Liver (tissue), 9 donors: Measurements from ENCODE around the gene SLC5A2. TPM values are rescaled to one million over a fixed set of nuclear protein-coding genes. Genes with fewer than 3 reads are reported as not detected.
"Not testable (repeated sequence)": the region's sequence is repeated elsewhere in the genome, so short reads cannot be mapped to it uniquely, and the experiment has no call there.

Source experiments
- DNase-seq: peaks from one replicate; pipeline ENCODE4 v3.0.0-alpha.2; 2017; ENCODE audit warnings: low spot score
- H3K27ac ChIP-seq, 2 donors: one replicate each; pipeline ENCODE4 v1.7.0; 2013; ENCODE audit warnings: inconsistent platforms in 2 of 2, low read length in 2 of 2, control low read depth in 1 of 2, low read depth in 1 of 2, mild to moderate bottlenecking in 1 of 2
- H3K27me3 ChIP-seq, 4 donors: one replicate each; pipeline versions ENCODE4 v1.6.1 to v1.7.0; 2013; ENCODE audit warnings: low read length in 3 of 4, inconsistent platforms in 1 of 4, mild to moderate bottlenecking in 1 of 4, moderate library complexity in 1 of 4; ENCODE audit not compliant: control insufficient read depth in 4 of 4, insufficient read depth in 4 of 4
- H3K36me3 ChIP-seq, 4 donors: one replicate each; pipeline versions ENCODE4 v1.6.1 to v1.7.0; 2013; ENCODE audit warnings: low read length in 3 of 4, mild to moderate bottlenecking in 3 of 4, low read depth in 1 of 4, moderate library complexity in 1 of 4; ENCODE audit not compliant: control insufficient read depth in 4 of 4, insufficient read depth in 3 of 4
- H3K4me1 ChIP-seq, 4 donors: one replicate each; pipeline versions ENCODE4 v1.6.1 to v1.7.0; 2013; ENCODE audit warnings: low read length in 3 of 4, mild to moderate bottlenecking in 3 of 4, moderate library complexity in 1 of 4; ENCODE audit not compliant: control insufficient read depth in 4 of 4, insufficient read depth in 4 of 4
- H3K4me3 ChIP-seq, 3 donors: one replicate each; pipeline versions ENCODE4 v1.6.1 to v1.7.0; 2013; ENCODE audit warnings: low read length in 3 of 3, control low read depth in 1 of 3, low read depth in 1 of 3, mild to moderate bottlenecking in 1 of 3
- H3K9ac ChIP-seq, 2 donors: one replicate each; pipeline ENCODE4 v1.7.0; 2013; ENCODE audit warnings: low read length in 2 of 2, mild to moderate bottlenecking in 2 of 2, moderate library complexity in 2 of 2, control low read depth in 1 of 2, low read depth in 1 of 2
- H3K9me3 ChIP-seq, 4 donors: one replicate each; pipeline versions ENCODE4 v1.6.1 to v1.7.0; 2013; ENCODE audit warnings: low read length in 3 of 4; ENCODE audit not compliant: control insufficient read depth in 4 of 4
- FOXA1 ChIP-seq: IDR thresholded peaks from 2 replicates; pipeline ENCODE4 v1.6.1; 2016; ENCODE audit warnings: antibody characterized with exemption
- GABPA ChIP-seq, 2 donors: IDR thresholded peaks in 1 of 2; conservative IDR thresholded peaks in 1 of 2; 2 replicates each; pipeline ENCODE4 v1.6.1; 2016; ENCODE audit warnings: antibody characterized with exemption in 2 of 2, mild to moderate bottlenecking in 1 of 2, moderate library complexity in 1 of 2
- HNF4A ChIP-seq, 2 donors: conservative IDR thresholded peaks; 2 replicates each; pipeline ENCODE4 v1.6.1; 2016; ENCODE audit warnings: antibody characterized with exemption in 2 of 2, mild to moderate bottlenecking in 2 of 2
- HNF4G ChIP-seq: IDR thresholded peaks from 2 replicates; pipeline ENCODE4 v1.6.1; 2016; ENCODE audit warnings: antibody characterized with exemption
- JUND ChIP-seq, 2 donors: IDR thresholded peaks; 2 replicates each; pipeline ENCODE4 v1.6.1; 2016; ENCODE audit warnings: antibody characterized with exemption in 2 of 2
- RAD21 ChIP-seq, 2 donors: IDR thresholded peaks; 2 replicates each; pipeline ENCODE4 v1.6.1; 2016; ENCODE audit warnings: antibody characterized with exemption in 2 of 2, mild to moderate bottlenecking in 2 of 2
- RXRA ChIP-seq, 2 donors: IDR thresholded peaks; 2 replicates each; pipeline ENCODE4 v1.6.1; 2017 to 2018; ENCODE audit warnings: antibody characterized with exemption in 2 of 2, mild to moderate bottlenecking in 1 of 2
- SP1 ChIP-seq: IDR thresholded peaks from 2 replicates; pipeline ENCODE4 v1.6.1; 2018; ENCODE audit warnings: antibody characterized with exemption, mild to moderate bottlenecking
- TAF1 ChIP-seq: conservative IDR thresholded peaks from 2 replicates; pipeline ENCODE4 v1.6.1; 2016; ENCODE audit warnings: antibody characterized with exemption, mild to moderate bottlenecking
- YY1 ChIP-seq: IDR thresholded peaks from 2 replicates; pipeline ENCODE4 v1.6.1; 2016; ENCODE audit warnings: antibody characterized with exemption, mild to moderate bottlenecking
- WGBS: extraction: QIAGEN DNeasy Blood & Tissue Kit; methylation state at CpG from one replicate; pipeline ENCODE4 v1.1.7; 2013; 5-methylcytosine and 5-hydroxymethylcytosine counted together
- polyA plus RNA-seq, 2 donors: library from polyadenylated mRNA; stranded (reverse) in 1 of 2; unstranded in 1 of 2; fragments of 200-250 nt in 1 of 2; fragments of >200 nt in 1 of 2; fragmentation: Nextera tagmentation in 1 of 2; extraction: Ambion mirVana in 1 of 2; gene quantifications; one replicate each; pipeline versions ENCODE4 v1.2.1 to v1.2.3, GENCODE V29; 2013 to 2015
- total RNA-seq, 2 donors: library from RNA; depleted of rRNA; stranded (reverse); fragments of >200 nt; gene quantifications; one replicate each; pipeline ENCODE4 v1.2.3, GENCODE V29; 2014
- TF ChIP-seq, protein P1 (sequence below): IDR thresholded peaks from 2 replicates; pipeline ENCODE4 v1.6.1; 2016; ENCODE audit warnings: antibody characterized with exemption
- TF ChIP-seq, protein P2 (sequence below): IDR thresholded peaks from 2 replicates; pipeline ENCODE4 v1.6.1; 2016; ENCODE audit warnings: antibody characterized with exemption
- TF ChIP-seq, protein P3 (sequence below): IDR thresholded peaks from 2 replicates; pipeline ENCODE4 v1.6.1; 2016; ENCODE audit warnings: antibody characterized with exemption, mild to moderate bottlenecking
- TF ChIP-seq, protein P4 (sequence below): IDR thresholded peaks from 2 replicates; pipeline ENCODE4 v1.6.1; 2016; ENCODE audit warnings: antibody characterized with exemption
- donor health status: healthy.
- donor health status: healthy.
- donor health status: healthy.
- donor health status: healthy.
- donor health status: healthy.

The SLC5A2 gene
- total and polyA plus RNA-seq, 4 donors, result 0.14 to 8.1 (median 0.93) TPM; not detected in 1

DNA sequence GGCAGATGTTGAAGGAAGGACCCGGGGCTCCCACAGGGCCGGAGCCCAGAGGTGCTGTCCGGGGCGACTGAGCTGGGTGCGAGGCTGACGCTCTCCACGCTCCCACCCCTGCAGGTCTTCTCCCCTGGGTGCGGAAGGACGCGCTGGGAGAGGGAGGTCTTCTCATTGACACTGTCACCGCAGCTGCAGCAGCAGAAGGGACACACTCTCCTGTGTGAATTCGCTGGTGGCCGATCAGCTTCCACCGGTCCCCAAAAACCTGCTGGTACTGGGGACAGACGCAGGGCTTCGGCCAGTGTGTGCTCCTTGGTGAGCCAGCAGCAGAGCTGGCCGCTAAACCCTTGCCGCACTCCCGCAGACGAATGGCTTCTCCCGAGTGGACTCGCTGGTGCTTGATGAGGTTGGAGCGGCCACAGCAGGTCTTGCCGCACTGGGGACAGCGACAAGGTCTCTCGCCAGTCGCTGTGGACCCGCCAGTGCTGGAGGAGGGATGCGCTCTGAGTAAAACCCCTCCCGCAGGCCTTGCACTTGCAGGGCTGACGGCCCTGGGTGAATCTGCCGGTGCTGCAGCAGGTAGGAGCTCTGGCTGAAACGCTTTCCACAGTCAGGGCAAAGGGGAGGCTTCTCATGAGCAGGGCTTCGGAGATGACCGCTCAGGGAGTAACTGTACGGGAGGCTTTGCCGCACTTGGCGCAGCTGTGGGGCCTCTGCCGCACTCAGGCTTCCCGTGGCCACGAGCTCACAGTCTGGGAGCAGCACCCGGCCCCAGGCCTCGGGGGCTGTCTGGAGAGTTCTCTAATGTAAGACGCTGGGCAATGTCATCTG, 46.5 kb upstream of the SLC5A2 start:
- no peak for TF ChIP-seq TAF1
- no peak for TF ChIP-seq RAD21 (IDR thresholded peaks at IDR 0.05)
- TF ChIP-seq JUND (IDR thresholded peaks at IDR 0.05), result no peak
- no peak for TF ChIP-seq RXRA (IDR thresholded peaks at IDR 0.05)
- Histone ChIP-seq H3K9ac (no peak overlapping the region), H3K4me1 (no peaks in the 10 kb centered on the region), H3K4me3 (no peak overlapping the region), H3K36me3 (no peaks in the 10 kb centered on the region), H3K27ac (no peak overlapping the region), H3K9me3 (no peaks in the 10 kb centered on the region), H3K27me3 (no peaks in the 10 kb centered on the region)
- WGBS, result 96% methylated on average over 44 of the region's 44 CpGs
- no peak for DNase-seq

DNA sequence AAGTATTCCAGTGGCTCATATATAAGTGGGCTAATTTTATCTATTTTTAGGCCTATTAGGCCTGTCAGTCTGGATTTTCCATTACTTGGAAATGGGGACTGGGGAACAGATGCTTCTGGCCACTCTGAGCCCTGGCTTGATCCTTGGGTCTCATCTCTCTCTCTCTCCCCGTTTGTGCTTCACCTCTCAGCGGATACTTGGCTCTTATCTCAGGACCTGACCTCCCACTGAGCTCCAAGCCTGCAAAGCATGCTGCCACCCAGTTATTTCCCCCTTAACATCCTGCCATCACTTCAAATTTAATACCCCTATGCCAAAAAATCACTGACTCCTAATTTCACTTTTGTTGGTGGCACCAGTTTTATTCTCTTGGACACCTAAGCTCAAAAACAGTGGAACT, 44.5 kb upstream of the SLC5A2 start:
- Histone ChIP-seq H3K27ac (no peak overlapping the region), H3K9me3 (no peaks in the 10 kb centered on the region), H3K4me3 (no peak overlapping the region), H3K36me3 (no peaks in the 10 kb centered on the region), H3K4me1 (peaks cover 0 to 9% (median 3%) of the 10 kb centered on the region in 4 donors), H3K9ac (no peak overlapping the region), H3K27me3 (no peaks in the 10 kb centered on the region)
- TF ChIP-seq RXRA (IDR thresholded peaks at IDR 0.05) (no peak), HNF4G (no peak)
- TF ChIP-seq, protein P1, sequence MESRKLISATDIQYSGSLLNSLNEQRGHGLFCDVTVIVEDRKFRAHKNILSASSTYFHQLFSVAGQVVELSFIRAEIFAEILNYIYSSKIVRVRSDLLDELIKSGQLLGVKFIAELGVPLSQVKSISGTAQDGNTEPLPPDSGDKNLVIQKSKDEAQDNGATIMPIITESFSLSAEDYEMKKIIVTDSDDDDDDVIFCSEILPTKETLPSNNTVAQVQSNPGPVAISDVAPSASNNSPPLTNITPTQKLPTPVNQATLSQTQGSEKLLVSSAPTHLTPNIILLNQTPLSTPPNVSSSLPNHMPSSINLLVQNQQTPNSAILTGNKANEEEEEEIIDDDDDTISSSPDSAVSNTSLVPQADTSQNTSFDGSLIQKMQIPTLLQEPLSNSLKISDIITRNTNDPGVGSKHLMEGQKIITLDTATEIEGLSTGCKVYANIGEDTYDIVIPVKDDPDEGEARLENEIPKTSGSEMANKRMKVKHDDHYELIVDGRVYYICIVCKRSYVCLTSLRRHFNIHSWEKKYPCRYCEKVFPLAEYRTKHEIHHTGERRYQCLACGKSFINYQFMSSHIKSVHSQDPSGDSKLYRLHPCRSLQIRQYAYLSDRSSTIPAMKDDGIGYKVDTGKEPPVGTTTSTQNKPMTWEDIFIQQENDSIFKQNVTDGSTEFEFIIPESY, result no peak
- WGBS, result 82% methylated on average over 2 of the region's 2 CpGs
- no peak for DNase-seq

DNA sequence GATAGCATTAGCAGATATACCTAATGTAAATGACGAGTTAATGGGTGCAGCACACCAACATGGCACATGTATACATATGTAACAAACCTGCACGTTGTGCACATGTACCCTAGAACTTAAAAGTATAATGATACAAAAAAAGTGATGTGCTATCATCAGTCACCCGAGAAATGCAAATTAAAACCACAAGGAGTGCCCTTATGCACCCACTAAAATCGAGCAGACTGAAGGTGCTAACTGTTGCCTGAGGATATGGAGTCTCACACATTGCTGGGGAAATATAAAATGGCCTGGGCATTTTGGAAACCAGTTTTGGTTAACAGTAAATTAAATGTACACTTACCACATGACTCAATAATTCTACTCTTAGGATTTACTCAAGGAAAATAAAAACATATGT, 43.9 kb upstream of the SLC5A2 start:
- H3K4me3 ChIP-seq, H3K36me3 ChIP-seq, H3K9me3 ChIP-seq, H3K9ac ChIP-seq, H3K27me3 ChIP-seq, DNase-seq, H3K4me1 ChIP-seq, H3K27ac ChIP-seq: not testable (repeated sequence)
- WGBS, result 69% methylated on average over 4 of the region's 4 CpGs

DNA sequence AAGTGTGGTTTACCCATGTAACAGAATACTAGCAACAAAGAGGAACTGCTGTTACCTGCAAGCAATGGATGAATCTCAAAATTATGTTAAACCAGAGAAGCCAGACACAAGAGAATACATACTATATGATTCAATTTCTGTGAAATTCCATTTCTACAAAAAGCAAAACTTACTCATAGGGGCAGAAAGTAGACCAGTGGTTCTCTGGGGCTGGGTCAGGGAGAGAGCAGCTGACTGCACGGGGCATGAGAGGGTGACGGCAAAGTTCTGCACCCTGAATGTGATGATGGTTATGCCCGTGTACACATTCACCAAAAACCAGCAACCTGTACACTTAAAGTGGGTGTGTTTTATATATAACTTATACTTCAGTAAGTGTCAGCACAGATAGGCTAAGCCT, 43.4 kb upstream of the SLC5A2 start:
- 90% methylated on average over 3 of the region's 3 CpGs for WGBS
- TF ChIP-seq GABPA (IDR thresholded peaks at IDR 0.05 in 1 of 2, conservative IDR thresholded peaks at IDR 0.05 in 1 of 2) (no peak), RXRA (IDR thresholded peaks at IDR 0.05) (no peak), JUND (IDR thresholded peaks at IDR 0.05) (no peak), RAD21 (IDR thresholded peaks at IDR 0.05) (no peak), SP1 (no peak), YY1 (no peak), HNF4A (conservative IDR thresholded peaks at IDR 0.05) (no peak), FOXA1 (no peak), TAF1 (no peak)
- TF ChIP-seq, protein P2, sequence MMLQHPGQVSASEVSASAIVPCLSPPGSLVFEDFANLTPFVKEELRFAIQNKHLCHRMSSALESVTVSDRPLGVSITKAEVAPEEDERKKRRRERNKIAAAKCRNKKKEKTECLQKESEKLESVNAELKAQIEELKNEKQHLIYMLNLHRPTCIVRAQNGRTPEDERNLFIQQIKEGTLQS, result no peak
- TF ChIP-seq, protein P1, result no peak
- TF ChIP-seq, protein P3, sequence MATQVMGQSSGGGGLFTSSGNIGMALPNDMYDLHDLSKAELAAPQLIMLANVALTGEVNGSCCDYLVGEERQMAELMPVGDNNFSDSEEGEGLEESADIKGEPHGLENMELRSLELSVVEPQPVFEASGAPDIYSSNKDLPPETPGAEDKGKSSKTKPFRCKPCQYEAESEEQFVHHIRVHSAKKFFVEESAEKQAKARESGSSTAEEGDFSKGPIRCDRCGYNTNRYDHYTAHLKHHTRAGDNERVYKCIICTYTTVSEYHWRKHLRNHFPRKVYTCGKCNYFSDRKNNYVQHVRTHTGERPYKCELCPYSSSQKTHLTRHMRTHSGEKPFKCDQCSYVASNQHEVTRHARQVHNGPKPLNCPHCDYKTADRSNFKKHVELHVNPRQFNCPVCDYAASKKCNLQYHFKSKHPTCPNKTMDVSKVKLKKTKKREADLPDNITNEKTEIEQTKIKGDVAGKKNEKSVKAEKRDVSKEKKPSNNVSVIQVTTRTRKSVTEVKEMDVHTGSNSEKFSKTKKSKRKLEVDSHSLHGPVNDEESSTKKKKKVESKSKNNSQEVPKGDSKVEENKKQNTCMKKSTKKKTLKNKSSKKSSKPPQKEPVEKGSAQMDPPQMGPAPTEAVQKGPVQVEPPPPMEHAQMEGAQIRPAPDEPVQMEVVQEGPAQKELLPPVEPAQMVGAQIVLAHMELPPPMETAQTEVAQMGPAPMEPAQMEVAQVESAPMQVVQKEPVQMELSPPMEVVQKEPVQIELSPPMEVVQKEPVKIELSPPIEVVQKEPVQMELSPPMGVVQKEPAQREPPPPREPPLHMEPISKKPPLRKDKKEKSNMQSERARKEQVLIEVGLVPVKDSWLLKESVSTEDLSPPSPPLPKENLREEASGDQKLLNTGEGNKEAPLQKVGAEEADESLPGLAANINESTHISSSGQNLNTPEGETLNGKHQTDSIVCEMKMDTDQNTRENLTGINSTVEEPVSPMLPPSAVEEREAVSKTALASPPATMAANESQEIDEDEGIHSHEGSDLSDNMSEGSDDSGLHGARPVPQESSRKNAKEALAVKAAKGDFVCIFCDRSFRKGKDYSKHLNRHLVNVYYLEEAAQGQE, result no peak
- TF ChIP-seq, protein P4, sequence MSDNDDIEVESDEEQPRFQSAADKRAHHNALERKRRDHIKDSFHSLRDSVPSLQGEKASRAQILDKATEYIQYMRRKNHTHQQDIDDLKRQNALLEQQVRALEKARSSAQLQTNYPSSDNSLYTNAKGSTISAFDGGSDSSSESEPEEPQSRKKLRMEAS, result no peak

More for the DNA sequence above, 43.4 kb upstream of the SLC5A2 start:
- no peak for DNase-seq
- Histone ChIP-seq H3K4me1 (peaks cover 0 to 9% (median 3%) of the 10 kb centered on the region in 4 donors), H3K36me3 (no peaks in the 10 kb centered on the region), H3K9ac (no peak overlapping the region), H3K27me3 (no peaks in the 10 kb centered on the region), H3K27ac (no peak overlapping the region), H3K9me3 (no peaks in the 10 kb centered on the region), H3K4me3 (no peak overlapping the region)
